Stimulated activated CD4-positive, alpha-beta T cell treated with anti-CD3 and anti-CD28 coated beads, Interleukin-1b, Interleukin-23, amount 100 ng/mL, for 24 hours (primary cell): ENCODE measurements around the gene C1orf56.

ENCODE experiments used
- DNase-seq, 4 experiments: peaks; one replicate each; pipeline ENCODE4 v3.0.0-alpha.2; 2020; ENCODE audit warnings: low read depth in 4 of 4, low spot score in 1 of 4

C1orf56 gene

DNA sequence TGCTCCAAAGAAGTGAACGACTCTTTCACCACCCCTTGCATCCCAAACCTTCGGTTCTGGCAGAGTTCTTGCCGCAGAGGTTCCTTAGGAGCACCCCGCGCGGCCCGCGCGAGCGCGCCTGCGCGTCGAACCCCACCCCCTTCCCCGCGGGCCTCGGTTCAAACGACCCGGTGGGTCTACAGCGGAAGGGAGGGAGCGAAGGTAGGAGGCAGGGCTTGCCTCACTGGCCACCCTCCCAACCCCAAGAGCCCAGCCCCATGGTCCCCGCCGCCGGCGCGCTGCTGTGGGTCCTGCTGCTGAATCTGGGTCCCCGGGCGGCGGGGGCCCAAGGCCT, at the start of gene C1orf56:
TSS of gene C1orf56 (plus strand) at position 161 of the 334 bp plus-strand sequence. CDS start at position 258, 97 bp downstream.
- peak in 1 of 4 experiments; percentile 48 for DNase-seq

DNA sequence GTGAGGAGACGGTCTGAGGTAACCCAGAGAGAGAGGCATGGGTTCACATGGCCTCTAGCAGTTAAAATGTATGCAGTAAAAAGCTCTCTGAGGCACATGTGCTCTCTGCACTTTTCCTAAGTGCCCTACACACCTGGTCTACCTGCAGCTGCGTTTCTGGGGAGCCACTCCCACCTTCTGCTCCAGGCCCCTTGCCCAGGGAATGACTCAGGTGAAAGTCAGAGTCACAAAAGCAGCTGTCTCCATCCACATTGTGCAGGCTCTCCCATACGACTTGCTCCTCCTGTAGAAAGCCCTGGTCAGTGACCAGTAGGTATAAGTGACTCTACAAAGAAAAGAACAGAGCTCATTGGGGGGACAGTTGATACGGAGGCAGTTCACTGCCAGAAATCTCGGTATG, 49.6 kb upstream of the C1orf56 start:
- DNase-seq, result no peak

GRCh38 chr1:150999051-150999674, 48.4 kb upstream of the C1orf56 start:
- no peak for DNase-seq

GRCh38 chr1:150999926-151000325, 47.6 kb upstream of the C1orf56 start:
- DNase-seq, result no peak

- DNase-seq, result no peak
These were observed 47.1 kb upstream of the C1orf56 start for GRCh38 chr1:151000408-151000807.

DNA sequence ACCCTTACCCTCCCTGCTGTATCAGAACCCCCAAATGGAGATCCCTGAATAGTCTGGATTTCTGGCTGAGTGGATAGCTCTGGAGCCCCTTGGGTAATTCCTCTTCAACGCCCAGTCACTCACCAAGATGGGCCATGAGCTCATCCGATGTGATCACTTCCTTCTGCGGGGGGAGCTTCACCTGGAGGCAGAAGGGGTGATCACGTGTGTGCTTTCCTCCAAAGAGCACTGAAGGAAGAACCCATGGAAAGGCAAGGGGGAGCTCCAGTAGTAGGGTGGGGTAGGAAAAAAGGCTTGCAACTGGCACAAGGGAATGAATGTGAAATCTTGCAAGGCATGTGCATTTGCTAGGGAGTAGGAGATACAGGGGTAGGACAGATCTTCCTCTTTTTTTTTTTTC, 45.9 kb upstream of the C1orf56 start:
- DNase-seq, result no peak

DNA sequence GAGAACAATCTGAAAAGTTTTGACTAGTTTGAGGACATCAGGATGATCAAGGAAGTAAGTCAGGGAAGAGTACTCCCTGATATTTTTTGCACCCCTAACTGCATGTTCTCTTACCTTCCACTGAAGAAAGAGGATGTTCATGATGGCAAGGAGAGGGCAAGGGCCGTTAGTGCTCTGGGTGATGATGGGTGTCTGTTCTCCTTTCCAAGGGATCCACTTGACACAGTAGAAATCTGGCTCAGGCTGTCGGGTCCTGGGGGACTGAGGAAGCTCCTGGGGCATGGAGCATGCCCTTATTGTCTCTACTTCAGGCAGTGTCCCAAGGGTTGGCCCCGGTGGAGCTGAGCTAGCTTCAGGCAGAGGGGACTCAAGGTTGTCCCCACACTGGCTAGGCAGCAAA, 45.5 kb upstream of the C1orf56 start:
- no peak for DNase-seq

GRCh38 chr1:151002611-151003010, 44.9 kb upstream of the C1orf56 start:
- no peak for DNase-seq

DNA sequence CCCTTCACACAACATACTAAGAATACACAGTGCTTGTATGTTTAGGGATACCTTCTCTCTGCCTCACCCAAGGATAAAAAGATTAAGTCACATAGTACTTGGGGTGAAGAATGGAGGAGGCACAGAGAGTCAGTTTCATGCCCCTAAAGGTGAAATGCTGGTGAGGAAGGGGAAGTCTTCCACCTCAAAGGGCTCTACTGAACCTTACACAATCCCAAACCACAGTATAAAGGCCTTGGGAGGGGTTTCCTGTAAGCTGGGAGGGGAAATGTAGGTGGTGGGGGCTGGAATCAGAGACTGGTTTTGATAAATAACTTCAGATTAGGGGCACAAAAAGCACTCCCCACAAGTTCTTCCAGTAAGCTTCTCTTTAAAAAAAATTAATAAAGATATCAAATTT, 44.4 kb upstream of the C1orf56 start:
- DNase-seq, result no peak

- DNase-seq, result no peak
These were observed 41.7 kb upstream of the C1orf56 start for GRCh38 chr1:151005729-151006319.

GRCh38 chr1:151006327-151007052, 41.1 kb upstream of the C1orf56 start, which contains the start of gene MINDY1:
TSS of gene MINDY1 (minus strand) at chr1:151006902. CDS start at chr1:151002617, 4,285 bp downstream.
- DNase-seq, result peak in 1 of 4 experiments; percentile 29

DNA sequence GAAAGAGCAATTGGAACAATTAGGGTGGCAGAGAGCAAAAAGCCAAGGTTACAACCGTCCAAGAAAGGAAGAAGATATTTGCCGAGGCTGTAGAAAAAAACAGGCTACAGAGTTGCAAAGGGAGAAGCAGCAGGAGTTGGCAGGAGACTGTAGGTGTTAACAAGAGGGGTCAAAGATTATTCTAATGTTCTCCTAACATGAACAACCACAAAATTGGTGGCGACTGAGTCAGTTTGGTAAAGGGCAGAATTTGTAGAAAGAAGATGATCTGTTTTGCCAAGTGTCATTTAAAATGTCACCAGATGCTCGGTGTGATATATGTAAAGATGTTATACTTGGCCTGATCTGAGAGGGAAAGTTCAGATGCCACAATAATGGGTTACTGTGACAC, 39.7 kb upstream of the C1orf56 start:
- no peak for DNase-seq

DNA sequence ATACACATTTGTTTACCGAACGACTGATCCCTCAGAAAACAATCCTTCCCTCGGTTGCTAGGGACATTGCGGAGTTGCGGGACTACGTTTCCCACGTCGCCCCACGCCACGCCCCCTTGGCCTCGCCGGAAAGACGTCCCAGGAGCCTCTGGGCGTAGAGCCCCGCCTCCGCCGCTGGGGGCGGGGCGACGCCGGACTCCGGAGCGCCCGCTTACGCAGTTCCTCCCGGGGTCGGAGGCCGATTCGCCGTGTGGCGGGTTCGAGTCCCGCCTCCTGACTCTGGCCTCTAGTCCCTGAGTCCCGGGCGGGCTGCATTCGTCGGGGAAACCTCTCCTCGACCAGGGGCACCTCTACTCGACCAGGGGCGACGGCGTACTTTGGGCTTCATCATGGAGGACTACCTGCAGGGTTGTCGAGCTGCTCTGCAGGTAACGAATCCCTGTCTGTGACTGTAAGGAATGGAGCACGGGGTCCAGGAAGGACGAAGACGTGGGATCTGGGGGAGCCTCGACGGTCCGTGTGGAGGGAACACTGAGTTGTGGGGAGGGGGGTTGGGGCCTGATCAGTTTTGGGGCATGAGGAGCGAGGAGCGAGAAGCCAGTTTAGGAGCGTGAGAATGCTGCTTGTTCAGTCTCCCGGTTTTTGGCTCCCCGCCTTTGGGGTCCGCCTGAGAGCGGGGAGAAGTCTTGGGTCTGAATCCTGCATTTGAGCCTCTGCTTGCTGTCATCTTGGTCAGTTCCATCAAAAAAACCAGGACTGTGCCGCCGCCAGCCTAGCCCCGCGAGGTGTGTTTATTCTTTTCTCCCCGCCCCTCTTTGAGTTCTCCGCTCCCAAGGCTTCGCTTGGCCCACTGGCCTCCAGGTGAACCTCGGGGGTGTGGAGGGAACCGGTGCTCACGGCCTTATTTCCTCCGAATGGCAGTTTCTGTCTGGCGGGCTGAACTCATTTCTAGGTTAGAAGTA, 39.0 kb upstream of the C1orf56 start, which contains the start of gene PRUNE1:
TSS of gene PRUNE1 (plus strand) at position 206 of the 962 bp plus-strand sequence. CDS start at position 390, 184 bp downstream.
- DNase-seq, result peak; percentile 93 to 98 (median 94)

DNA sequence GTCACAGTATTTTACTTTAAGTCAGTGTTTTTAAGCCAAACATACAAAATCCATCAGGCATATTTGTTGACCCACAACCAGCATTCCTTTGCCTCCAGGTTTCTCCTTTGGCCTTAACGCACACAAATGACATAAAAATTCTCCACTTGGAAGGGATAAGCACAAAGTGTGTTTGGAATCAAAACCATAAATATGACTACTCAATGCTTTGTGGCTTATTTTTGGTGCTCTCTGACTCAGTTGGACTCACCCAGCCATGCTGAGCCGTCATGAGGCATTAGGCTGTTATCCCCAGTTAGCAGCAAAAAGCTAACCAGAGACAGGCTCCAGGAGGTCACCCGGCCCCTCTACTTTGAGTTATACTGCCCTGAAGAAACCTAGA, 38.4 kb upstream of the C1orf56 start:
- DNase-seq, result no peak

GRCh38 chr1:151009674-151010345, 37.7 kb upstream of the C1orf56 start:
- DNase-seq, result no peak

- no peak for DNase-seq
These were observed 37.2 kb upstream of the C1orf56 start for GRCh38 chr1:151010346-151010726.

DNA sequence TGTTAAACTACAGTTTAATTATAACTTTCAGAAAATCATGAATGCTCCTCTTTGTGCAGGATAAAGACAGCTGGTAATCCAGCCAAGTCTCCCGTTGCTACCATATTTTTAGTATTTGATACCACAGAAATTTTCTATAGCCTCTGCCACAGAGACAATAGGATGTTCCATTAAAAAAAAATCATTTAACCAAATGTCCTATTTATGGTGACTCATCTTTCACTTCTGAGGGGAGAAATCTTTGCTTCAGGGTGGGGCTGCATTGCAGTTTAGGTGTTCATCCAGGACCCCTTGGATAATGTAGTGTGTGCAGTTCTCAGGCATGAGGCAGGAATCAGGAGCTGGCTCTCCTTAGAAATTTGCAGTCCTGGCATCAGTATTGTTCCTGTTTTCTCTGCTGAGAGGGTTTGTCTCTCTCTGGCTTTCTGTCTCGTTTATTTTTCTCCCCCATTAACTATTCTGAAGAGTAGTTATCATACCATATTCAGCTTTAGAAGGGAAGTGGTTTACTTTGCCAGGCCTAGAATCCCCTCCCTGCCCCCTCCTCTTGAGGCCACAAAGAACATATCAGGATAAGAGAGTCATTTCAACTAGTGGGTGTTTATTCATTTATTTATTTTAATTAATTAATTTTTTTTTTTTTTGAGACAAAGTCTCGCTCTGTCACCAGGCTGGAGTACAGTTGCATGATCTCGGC, 36.2 kb upstream of the C1orf56 start:
- no peak for DNase-seq

- no peak for DNase-seq
These were observed 34.7 kb upstream of the C1orf56 start for GRCh38 chr1:151012684-151013471.

GRCh38 chr1:151013518-151013917, 34.0 kb upstream of the C1orf56 start:
- no peak for DNase-seq
